K562 (cell line): ENCODE measurements around the gene TNN. TPM values are rescaled to one million over a fixed set of nuclear protein-coding genes. Genes with fewer than 3 reads are reported as not detected.

Source experiments
- ATAC-seq: fragments of 200-7000 bp; cut with Tn5 transposase; 3 replicates; pipeline ENCODE4 v1.9.1; 2020; ENCODE audit warnings: moderate library complexity
- BruUV-seq: library from RNA; stranded (reverse); fragments of 400-500 nt; replicated peaks from 2 replicates; lab custom pipeline; 2021; lab: Mats Ljungman, UMichigan
- CTCF ChIA-PET: fragments of 300-600 bp; formaldehyde crosslinking; extraction: SDS; loops from one replicate; lab custom pipeline; 2021; ENCODE audit warnings: low intra/inter-chr PET ratio; lab: Yijun Ruan, JAX
- POLR2A ChIA-PET: fragments of 300-600, 350-650 bp; sonication (Branson Sonifier 250); formaldehyde crosslinking; extraction: SDS; loops from one replicate; lab custom pipeline; 2021; ENCODE audit warnings: antibody characterized with exemption, inconsistent platforms; lab: Yijun Ruan, JAX
- DNase-seq, 4 experiments: peaks; one replicate each; pipeline versions ENCODE4 v3.0.0 to v3.0.0-alpha.2; 2011 to 2018; ENCODE audit warnings: low spot score in 3 of 4, mixed read lengths in 3 of 4; ENCODE audit errors: extremely low read depth in 1 of 4
- FAIRE-seq: peaks from 2 replicates; lab custom pipeline; 2011; peaks lifted over from hg19 to GRCh38; lab: Jason Lieb, UNC
- H2AFZ ChIP-seq: 2 replicates; pipeline ENCODE4 v1.6.0; 2011; ENCODE audit warnings: low read depth, low read length, control low read depth, inconsistent platforms
- H3K27ac ChIP-seq: fragments of 200-600 bp; 3 replicates; pipeline ENCODE4 v1.8.0; 2011; ENCODE audit warnings: low read depth, mild to moderate bottlenecking, control low read depth, inconsistent platforms, low read length, moderate library complexity, mixed read lengths; ENCODE audit errors: extremely low read depth
- H3K27me3 ChIP-seq, 2 experiments: fragments of 300-600 bp in 1 of 2; 2 replicates in 1 of 2; 3 replicates in 1 of 2; pipeline versions ENCODE4 v1.6.0 to v1.8.0; 2011; ENCODE audit warnings: inconsistent platforms in 2 of 2, low read length in 2 of 2, mild to moderate bottlenecking in 1 of 2, mixed read lengths in 1 of 2, moderate library complexity in 1 of 2; ENCODE audit not compliant: control insufficient read depth in 2 of 2, insufficient read depth in 2 of 2
- H3K36me3 ChIP-seq: fragments of 300-600 bp; 3 replicates; pipeline ENCODE4 v1.8.0; 2011; ENCODE audit warnings: mild to moderate bottlenecking, low read length, inconsistent platforms; ENCODE audit not compliant: control insufficient read depth, insufficient read depth
- H3K4me1 ChIP-seq, 2 experiments: fragments of 200-600 bp in 1 of 2; replicated peaks in 1 of 2; 2 replicates in 1 of 2; 3 replicates in 1 of 2; pipeline versions ENCODE4 v1.5.1 to v1.8.0; 2011; ENCODE audit warnings: inconsistent platforms in 2 of 2, low read length in 2 of 2, mild to moderate bottlenecking in 1 of 2, mixed read lengths in 1 of 2, moderate library complexity in 1 of 2; ENCODE audit not compliant: control insufficient read depth in 2 of 2, insufficient read depth in 2 of 2
- H3K4me2 ChIP-seq: 2 replicates; pipeline ENCODE4 v1.6.1; 2011; ENCODE audit warnings: low read length, control low read depth, inconsistent platforms, mixed read lengths; ENCODE audit not compliant: insufficient read depth
- H3K4me3 ChIP-seq: fragments of 200-600 bp; sonication (generic), shearing (Covaris generic); 2 replicates; pipeline ENCODE4 v1.5.1; 2016; ENCODE audit warnings: control low read depth, inconsistent platforms
- H3K79me2 ChIP-seq: fragments of 200-600 bp; 3 replicates; pipeline ENCODE4 v1.8.0; 2011; ENCODE audit warnings: low read length, inconsistent platforms; ENCODE audit not compliant: control insufficient read depth, insufficient read depth
- H3K9ac ChIP-seq, 2 experiments: 2 replicates each; pipeline versions ENCODE4 v1.6.0 to v1.6.1; 2011; ENCODE audit warnings: low read depth in 2 of 2, low read length in 2 of 2, control low read depth in 1 of 2, inconsistent platforms in 1 of 2, mild to moderate bottlenecking in 1 of 2, mixed read lengths in 1 of 2; ENCODE audit not compliant: insufficient read depth in 1 of 2
- H3K9me1 ChIP-seq: one replicate; pipeline ENCODE4 v1.6.0; 2011; ENCODE audit warnings: inconsistent platforms, mild to moderate bottlenecking, low read length, moderate library complexity; ENCODE audit not compliant: control insufficient read depth, insufficient read depth
- H3K9me3 ChIP-seq: replicated peaks from 2 replicates; pipeline ENCODE4 v1.5.1; 2011; ENCODE audit warnings: low read depth, low read length, inconsistent platforms; ENCODE audit not compliant: control insufficient read depth, insufficient read depth
- H4K20me1 ChIP-seq: replicated peaks from 2 replicates; pipeline ENCODE4 v1.6.1; 2011; ENCODE audit warnings: low read length, inconsistent platforms, mixed read lengths; ENCODE audit not compliant: control insufficient read depth, insufficient read depth
- CBX8 ChIP-seq: fragments of 200-600 bp; sonication (generic); IDR thresholded peaks from 2 replicates; pipeline ENCODE4 v1.6.1; 2012; ENCODE audit warnings: borderline replicate concordance, mixed run types, low read depth, mild to moderate bottlenecking, moderate library complexity, mixed read lengths, low read length, control low read depth, inconsistent platforms; ENCODE audit not compliant: poor library complexity, severe bottlenecking; ENCODE audit errors: extremely low read depth
- HDAC3 ChIP-seq: fragments of 450-650 bp; IDR thresholded peaks from 2 replicates; pipeline ENCODE4 v1.6.1; 2018; ENCODE audit warnings: borderline replicate concordance, mild to moderate bottlenecking, moderate library complexity; ENCODE audit not compliant: partially characterized antibody
- HMG20B ChIP-seq: fragments of 250-450 bp; sonication (Bioruptor Pico); IDR thresholded peaks from 2 replicates; pipeline ENCODE4 v1.5.0; 2021; ENCODE audit warnings: mild to moderate bottlenecking
- HNRNPUL1 ChIP-seq: fragments of 200-400 bp; formaldehyde crosslinking; IDR thresholded peaks from 2 replicates; pipeline ENCODE4 v1.6.1; 2017; ENCODE audit warnings: low read length
- ILF3 ChIP-seq: fragments of 450-650 bp; IDR thresholded peaks from 2 replicates; pipeline ENCODE4 v1.6.1; 2018; ENCODE audit warnings: antibody characterized with exemption, mild to moderate bottlenecking, moderate library complexity, borderline replicate concordance
- ZNF408 ChIP-seq: fragments of 250-450 bp; sonication (Bioruptor Pico); IDR thresholded peaks from 2 replicates; pipeline ENCODE4 v1.4.0; 2020; ENCODE audit warnings: low read depth, mild to moderate bottlenecking, moderate library complexity
- WGBS: fragments of 100-300 bp; shearing (Covaris generic); methylation state at CpG from one replicate; pipeline ENCODE4 v1.1.6; 2016; ENCODE audit warnings: low coverage, mixed read lengths; ENCODE audit not compliant: insufficient coverage; ENCODE audit errors: missing lambda C conversion rate; 5-methylcytosine and 5-hydroxymethylcytosine counted together
- in situ Hi-C: fragments of 300-500 bp; cut with MboI; formaldehyde crosslinking; loops from 4 replicates; pipeline ENCODE4 v1.15.0; 2018; ENCODE audit warnings: inconsistent platforms, mixed read lengths
- intact Hi-C: fragments of 100-400 bp; cut with micrococcal nuclease; formaldehyde crosslinking; loops from 2 replicates; pipeline ENCODE4 v1.14.2; 2022
- polyA plus RNA-seq, 8 experiments: library from polyadenylated mRNA; depleted of rRNA in 4 of 8; stranded (reverse) in 5 of 8; unstranded in 3 of 8; fragments of >200 nt; fragmentation: Nextera tagmentation in 2 of 8; fragmentation: Illumina TruSeq in 1 of 8; extraction: Ambion mirVana in 2 of 8; extraction: Trizol in 1 of 8; gene quantifications; 2 replicates each; pipeline versions ENCODE4 v1.2.1 to v1.2.3, GENCODE V29; 2011 to 2014; ENCODE audit warnings: inconsistent platforms in 1 of 8, missing spikeins in 1 of 8
- total RNA-seq, 7 experiments: library from RNA; depleted of rRNA in 6 of 7; stranded (reverse); fragments of >200 nt in 6 of 7; fragmentation: Illumina TruSeq in 2 of 7; extraction: Trizol in 2 of 7; gene quantifications; 2 replicates each; pipeline versions ENCODE4 v1.2.1 to v1.2.3, GENCODE V29; 2011 to 2021; ENCODE audit warnings: low replicate concordance in 1 of 7

Gene TNN
- total and polyA plus RNA-seq, 9 of the 15 experiments (the other 6 are each of a cell fraction or from before 2014, with no cell fraction given) = 0.01 to 0.09 (median 0.07) TPM; not detected in 4

DNA sequence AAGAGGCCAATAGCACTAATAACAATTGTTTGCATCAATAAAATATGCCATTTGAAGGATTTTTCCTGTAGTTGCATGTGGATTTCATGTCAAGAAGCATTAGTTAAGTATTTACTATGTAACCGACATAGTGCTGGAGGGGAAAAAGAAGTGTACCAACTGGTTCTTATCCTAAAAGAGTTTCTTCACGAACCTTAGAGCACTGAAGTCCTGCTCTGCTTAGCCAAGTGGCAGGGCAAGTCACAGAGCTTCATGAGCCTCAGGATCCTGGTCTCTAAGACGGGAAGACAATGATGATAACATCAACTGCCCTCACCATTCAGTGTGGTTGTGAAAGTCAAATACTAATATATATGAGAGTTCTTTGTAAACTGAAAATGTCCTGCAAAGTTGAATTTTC lies 110.8 kb downstream of the TNN start:
- ChIA-PET POLR2A (interaction anchor here (0.6 to 4.6 kb wide), 3 partner anchors 9 to 164 kb away, joined by 3 to 24 read pairs (median 5); partner anchors contain the start of gene KIAA0040), CTCF (no interaction called here)
- BruUV-seq = no TSS peak
- Histone ChIP-seq H3K9me3 (no peaks in the 10 kb centered on the region), H3K27me3 (no peaks in the 10 kb centered on the region), H3K4me2 (no peak overlapping the region)
- no peak for TF ChIP-seq HNRNPUL1
- TF ChIP-seq ZNF408 (CRISPR knock-in tag) = no peak
- TF ChIP-seq ILF3 = no peak
- TF ChIP-seq HDAC3 = no peak
- TF ChIP-seq HMG20B (CRISPR knock-in tag) = no peak
- TF ChIP-seq CBX8 = no peak
- TF ChIP-seq, all 486 proteins: peak for 0
- H3K4me1 ChIP-seq = peaks cover 11 to 21% of the 10 kb centered on the region in 2 experiments; a peak in 3 of 5 replicates
- H3K9ac ChIP-seq = no peak overlapping the region
- no peak for FAIRE-seq
- no peaks in the 10 kb centered on the region for H3K9me1 ChIP-seq
- intact Hi-C loops (no loop called here), in situ Hi-C loops (no loop called here)
- no peaks in the 10 kb centered on the region for H3K36me3 ChIP-seq
- no peak overlapping the region for H2AFZ ChIP-seq
- WGBS = 14% methylated on average over 3 of the region's 3 CpGs
- H3K79me2 ChIP-seq = no peaks in the 10 kb centered on the region
- DNase-seq = no peak
- no peak for ATAC-seq
- H3K4me3 ChIP-seq = no peak overlapping the region
- no peaks in the 10 kb centered on the region; the same call in 1 of the 2 replicates for H4K20me1 ChIP-seq
- H3K27ac ChIP-seq = no peak overlapping the region
